Astrocyte of the spinal cord (primary cell): ENCODE data around the gene ST3GAL4.
"Not testable (repeated sequence)": the region's sequence is repeated elsewhere in the genome, so short reads cannot be mapped to it uniquely, and the experiment has no call there.

Source experiments
- DNase-seq: peaks from one replicate; pipeline ENCODE4 v3.0.0; 2011; ENCODE audit warnings: low read depth, low spot score
- H3K4me3 ChIP-seq: 2 replicates; pipeline ENCODE4 v1.5.1; 2011; ENCODE audit warnings: low read depth, mild to moderate bottlenecking, low read length, moderate library complexity
- in situ Hi-C: cut with HindIII; loops from 2 replicates; pipeline ENCODE4 v1.10.0; 2017; ENCODE audit warnings: low sequenced_read_pairs
- TF ChIP-seq, protein P1 (sequence below): IDR thresholded peaks from 2 replicates; pipeline ENCODE4 v1.5.1; 2012; ENCODE audit warnings: low read depth, mild to moderate bottlenecking, low read length, inconsistent platforms

Gene ST3GAL4

DNA sequence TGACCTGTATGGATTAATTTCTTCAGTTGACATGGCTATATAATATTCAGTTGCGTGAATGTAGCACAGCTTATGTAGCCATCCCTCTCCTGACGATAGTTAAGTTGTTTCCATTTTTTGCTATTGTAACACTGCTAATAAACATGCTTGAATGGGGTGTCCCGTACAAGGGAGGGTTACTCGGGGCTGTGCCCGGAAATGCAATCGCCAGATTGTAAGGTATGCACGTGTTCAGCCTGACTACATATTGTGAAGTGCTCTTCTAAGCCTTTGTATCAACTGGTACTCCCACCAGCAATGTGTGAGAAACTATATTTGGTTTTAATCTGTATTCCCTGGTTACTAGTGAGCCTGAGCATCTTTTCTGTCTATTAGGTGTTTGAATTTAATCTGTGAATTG lies 16.1 kb downstream of the ST3GAL4 start:
- no peak for DNase-seq
- TF ChIP-seq, protein P1, sequence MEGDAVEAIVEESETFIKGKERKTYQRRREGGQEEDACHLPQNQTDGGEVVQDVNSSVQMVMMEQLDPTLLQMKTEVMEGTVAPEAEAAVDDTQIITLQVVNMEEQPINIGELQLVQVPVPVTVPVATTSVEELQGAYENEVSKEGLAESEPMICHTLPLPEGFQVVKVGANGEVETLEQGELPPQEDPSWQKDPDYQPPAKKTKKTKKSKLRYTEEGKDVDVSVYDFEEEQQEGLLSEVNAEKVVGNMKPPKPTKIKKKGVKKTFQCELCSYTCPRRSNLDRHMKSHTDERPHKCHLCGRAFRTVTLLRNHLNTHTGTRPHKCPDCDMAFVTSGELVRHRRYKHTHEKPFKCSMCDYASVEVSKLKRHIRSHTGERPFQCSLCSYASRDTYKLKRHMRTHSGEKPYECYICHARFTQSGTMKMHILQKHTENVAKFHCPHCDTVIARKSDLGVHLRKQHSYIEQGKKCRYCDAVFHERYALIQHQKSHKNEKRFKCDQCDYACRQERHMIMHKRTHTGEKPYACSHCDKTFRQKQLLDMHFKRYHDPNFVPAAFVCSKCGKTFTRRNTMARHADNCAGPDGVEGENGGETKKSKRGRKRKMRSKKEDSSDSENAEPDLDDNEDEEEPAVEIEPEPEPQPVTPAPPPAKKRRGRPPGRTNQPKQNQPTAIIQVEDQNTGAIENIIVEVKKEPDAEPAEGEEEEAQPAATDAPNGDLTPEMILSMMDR = no peak
- in situ Hi-C loops = no loop called here
- no peak overlapping the region for H3K4me3 ChIP-seq

DNA sequence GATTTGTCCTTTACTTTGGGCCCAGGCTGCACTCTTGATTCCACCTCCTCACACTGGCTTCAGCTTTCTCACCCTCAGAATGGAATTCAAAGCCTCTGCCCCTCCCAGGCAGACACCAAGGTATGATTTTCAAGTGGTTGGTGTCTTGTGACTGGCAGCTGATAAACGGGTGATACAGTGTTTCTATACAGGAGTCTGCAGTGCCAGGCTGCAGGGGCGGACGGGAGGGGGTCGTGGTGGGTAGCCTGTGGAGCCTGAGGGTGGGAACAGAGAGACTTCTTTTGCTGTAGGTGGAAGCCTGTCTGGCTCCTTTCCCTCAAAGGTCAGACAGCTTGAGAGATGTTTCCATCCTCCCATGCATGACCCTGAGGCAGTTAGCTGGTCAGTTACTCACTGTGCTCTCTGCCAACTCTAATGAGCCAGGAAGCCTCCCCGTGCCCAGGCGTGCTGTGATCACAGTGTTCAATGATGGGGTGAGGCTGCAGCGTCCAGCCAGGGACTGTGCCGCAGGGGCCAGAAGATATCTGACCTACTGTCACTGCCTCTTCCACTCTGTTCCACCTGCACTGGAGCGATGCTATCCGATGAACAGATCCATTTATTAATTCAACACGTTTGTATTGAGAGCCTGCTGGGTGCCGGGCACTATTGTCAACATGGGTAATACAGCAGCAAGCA lies 18.0 kb downstream of the ST3GAL4 start:
- in situ Hi-C loops, H3K4me3 ChIP-seq, DNase-seq: not testable (repeated sequence)

DNA sequence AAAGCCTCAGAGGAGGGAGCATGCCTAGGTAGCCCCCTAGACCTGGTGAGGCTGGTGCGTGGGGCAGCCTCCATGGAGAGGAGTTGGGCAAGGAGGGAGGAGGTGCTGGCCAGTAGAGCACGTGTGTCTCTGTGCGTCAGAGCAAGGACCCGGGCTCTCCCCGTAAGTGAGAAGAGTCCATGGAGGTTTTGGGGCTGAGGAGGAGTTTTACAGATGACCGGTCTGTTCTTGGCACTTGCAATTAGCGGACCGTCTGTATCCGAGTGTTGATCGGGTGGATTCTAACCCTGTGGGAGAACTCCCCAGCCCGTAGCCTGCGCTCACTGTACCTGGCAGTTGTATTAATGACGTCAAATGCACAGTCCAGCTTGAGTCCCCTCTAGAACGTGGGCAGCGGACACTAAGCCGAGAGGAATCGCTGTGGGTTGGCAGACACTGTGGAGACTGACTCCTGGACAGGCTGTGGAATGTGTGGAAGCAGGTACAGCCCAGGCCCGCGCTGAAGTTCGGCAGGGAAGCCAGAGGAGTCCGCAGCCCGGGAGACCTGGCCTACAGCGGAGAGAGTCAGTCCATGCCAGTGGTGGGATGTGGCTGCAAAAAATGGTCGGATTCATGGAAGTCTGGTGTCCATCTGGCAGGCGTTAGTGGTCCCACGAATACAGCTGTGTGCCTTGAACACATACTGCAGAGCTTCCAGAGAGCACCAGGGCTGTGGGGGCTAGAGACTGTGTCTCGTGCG lies 19.2 kb downstream of the ST3GAL4 start:
- H3K4me3 ChIP-seq, DNase-seq, in situ Hi-C loops: not testable (repeated sequence)

DNA sequence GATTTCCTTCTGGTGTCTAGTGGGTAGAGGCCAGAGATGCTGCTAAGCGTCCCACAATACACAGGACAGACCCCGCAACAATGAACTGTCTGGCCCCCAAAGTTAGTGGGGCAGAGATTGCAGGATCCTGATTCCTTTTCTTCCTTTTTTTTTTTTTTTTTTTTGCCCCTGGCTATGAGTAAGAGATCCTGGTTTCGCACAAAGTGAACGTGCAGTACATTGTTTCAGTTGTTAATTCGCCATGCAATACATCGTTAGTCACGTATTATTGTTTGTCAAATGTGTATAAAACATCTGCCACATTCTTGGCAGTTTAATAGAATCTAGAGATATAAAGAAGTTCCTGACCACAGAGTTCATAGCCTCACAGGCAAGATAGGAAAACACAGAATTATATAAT lies 20.2 kb downstream of the ST3GAL4 start:
- in situ Hi-C loops = no loop called here
- no peak overlapping the region for H3K4me3 ChIP-seq
- TF ChIP-seq, protein P1 = no peak
- DNase-seq = no peak

DNA sequence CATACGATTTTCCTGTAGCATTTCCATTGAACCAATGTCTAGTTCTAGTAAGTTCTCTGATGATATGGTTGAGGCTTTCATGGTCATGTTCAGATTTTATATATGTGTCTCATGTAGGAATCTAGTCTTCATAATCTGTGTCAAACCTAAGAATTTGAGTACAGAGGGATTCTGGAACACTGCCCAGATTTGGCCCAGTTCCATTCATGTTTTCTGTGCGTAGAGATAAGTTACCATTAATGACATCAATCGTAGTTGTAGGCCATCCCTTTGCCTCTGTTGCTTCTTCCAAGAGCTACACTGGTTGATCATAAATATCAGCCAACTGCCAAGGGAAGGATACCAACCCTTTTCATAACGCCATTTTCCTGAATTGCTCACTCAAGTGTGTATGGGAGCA lies 23.3 kb downstream of the ST3GAL4 start:
- in situ Hi-C loops = no loop called here
- TF ChIP-seq, protein P1 = no peak
- H3K4me3 ChIP-seq = no peak overlapping the region
- peak; percentile 46 for DNase-seq

DNA sequence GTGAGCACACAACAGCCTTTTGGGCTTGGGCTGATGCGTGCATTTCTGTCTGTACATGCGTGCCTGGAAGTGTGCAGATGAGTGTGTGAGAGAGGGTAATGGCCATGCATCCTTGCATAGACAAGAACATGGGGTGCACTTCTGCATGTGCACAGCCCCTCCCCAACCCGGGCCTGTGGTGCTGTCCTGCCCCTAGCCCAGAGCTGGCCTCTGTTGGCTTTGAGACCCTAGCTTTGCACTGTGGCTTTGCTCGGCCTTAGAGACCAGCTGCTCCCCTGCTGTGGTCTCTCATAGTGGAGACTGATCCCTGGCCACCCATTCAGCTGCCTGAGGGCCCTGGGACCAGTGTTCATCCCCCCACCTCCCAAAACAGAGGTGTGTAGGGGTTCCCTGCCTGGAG lies 25.4 kb downstream of the ST3GAL4 start:
- no peak overlapping the region for H3K4me3 ChIP-seq
- in situ Hi-C loops = no loop called here
- TF ChIP-seq, protein P1 = no peak
- DNase-seq = no peak

DNA sequence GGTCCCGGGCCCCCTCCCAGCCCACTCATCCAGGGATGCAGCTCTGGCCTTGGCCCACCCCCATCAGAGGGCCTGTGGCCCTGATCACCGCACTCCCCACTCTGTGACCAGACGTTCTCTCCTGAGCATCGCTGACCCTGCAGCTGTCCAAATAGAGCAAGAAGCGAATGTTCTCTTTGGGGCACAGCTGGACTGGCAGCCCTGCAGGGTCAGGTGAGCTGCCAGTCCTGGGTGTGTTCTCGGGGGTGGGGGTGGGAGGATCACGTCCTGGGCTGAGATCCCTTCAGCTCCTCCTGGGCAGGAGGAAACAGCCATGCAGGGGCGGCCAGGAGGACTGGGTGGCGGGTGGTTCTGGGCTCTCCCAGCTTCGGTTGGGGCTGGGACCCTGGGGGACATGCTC lies 26.5 kb downstream of the ST3GAL4 start:
- H3K4me3 ChIP-seq, DNase-seq, in situ Hi-C loops: not testable (repeated sequence)

DNA sequence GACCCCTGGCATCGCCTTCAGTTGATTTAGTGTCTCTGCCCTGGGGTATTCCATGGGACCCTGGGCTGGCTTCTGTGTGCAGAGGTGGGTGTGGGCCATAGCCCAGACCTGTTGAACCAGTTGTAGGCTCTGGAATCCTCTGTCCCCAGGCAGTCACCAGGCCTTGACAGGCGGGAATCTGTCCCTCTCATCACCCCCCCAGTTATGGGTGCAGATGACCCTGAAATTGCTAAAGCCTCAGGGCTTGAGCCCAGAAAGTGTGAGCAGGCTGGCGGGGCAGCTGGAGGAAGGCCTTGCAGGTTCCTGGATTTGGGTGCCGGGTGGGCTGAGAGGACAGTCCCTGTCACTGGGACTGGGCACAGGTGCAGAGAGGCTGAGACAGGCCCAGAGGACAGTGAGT lies 27.2 kb downstream of the ST3GAL4 start:
- H3K4me3 ChIP-seq, DNase-seq, in situ Hi-C loops: not testable (repeated sequence)
